Smooth muscle cell (in vitro differentiated cells): Measurements from ENCODE around the gene PHAF1. TPM values are rescaled to one million over a fixed set of nuclear protein-coding genes. Genes with fewer than 3 reads are reported as not detected.
A peak's percentile ranks its signal among the peaks of the same experiment; 100 is the strongest.

Experiments
- DNase-seq: peaks from one replicate; lab custom pipeline; 2025; ENCODE audit not compliant: unreplicated experiment; lab: John Stamatoyannopoulos, UW
- H2AFZ ChIP-seq: fragments of 200-600 bp; sonication (generic); 2 replicates; pipeline ENCODE4 v1.6.0; 2016; ENCODE audit warnings: antibody characterized with exemption, low read depth, mild to moderate bottlenecking
- H3F3A ChIP-seq: fragments of 200-600 bp; sonication (generic); 2 replicates; pipeline ENCODE4 v1.6.0; 2017; ENCODE audit warnings: antibody characterized with exemption, low read depth
- H3K27ac ChIP-seq: fragments of 200-600 bp; sonication (generic); 2 replicates; pipeline ENCODE4 v1.5.1; 2016; ENCODE audit warnings: low read depth, mild to moderate bottlenecking
- H3K27me3 ChIP-seq: fragments of 200-600 bp; sonication (generic); 2 replicates; pipeline ENCODE4 v1.6.1; 2016; ENCODE audit warnings: low read depth, mild to moderate bottlenecking
- H3K36me3 ChIP-seq: fragments of 200-600 bp; sonication (generic); 2 replicates; pipeline ENCODE4 v1.5.1; 2016; ENCODE audit warnings: low read depth
- H3K4me1 ChIP-seq: fragments of 200-600 bp; sonication (generic); 2 replicates; pipeline ENCODE4 v1.5.1; 2016; ENCODE audit warnings: low read depth
- H3K4me2 ChIP-seq: fragments of 200-600 bp; sonication (generic); 2 replicates; pipeline ENCODE4 v1.6.0; 2016; ENCODE audit warnings: mild to moderate bottlenecking
- H3K4me3 ChIP-seq: fragments of 200-600 bp; sonication (generic); 2 replicates; pipeline ENCODE4 v1.5.1; 2016; ENCODE audit warnings: mild to moderate bottlenecking
- H3K79me2 ChIP-seq: fragments of 200-600 bp; sonication (generic); 2 replicates; pipeline ENCODE4 v1.6.0; 2016; ENCODE audit warnings: low read depth, mild to moderate bottlenecking
- H3K9ac ChIP-seq: fragments of 200-600 bp; sonication (generic); 2 replicates; pipeline ENCODE4 v1.6.0; 2016; ENCODE audit warnings: low read depth
- H3K9me3 ChIP-seq: fragments of 200-600 bp; sonication (generic); replicated peaks from 2 replicates; pipeline ENCODE4 v1.5.1; 2016; ENCODE audit warnings: low read depth
- H4K20me1 ChIP-seq: fragments of 200-600 bp; sonication (generic); 2 replicates; pipeline ENCODE4 v1.6.0; 2016; ENCODE audit warnings: low read depth
- CTCF ChIP-seq: fragments of 200-600 bp; sonication (generic); IDR thresholded peaks from 2 replicates; pipeline ENCODE4 v1.5.1; 2017; ENCODE audit warnings: borderline replicate concordance, mild to moderate bottlenecking, antibody characterized with exemption; ENCODE audit not compliant: insufficient read depth, poor library complexity, severe bottlenecking
- WGBS: methylation state at CpG from one replicate; pipeline ENCODE4 v1.1.7; 2016; ENCODE audit warnings: low lambda C conversion rate; 5-methylcytosine and 5-hydroxymethylcytosine counted together
- polyA plus RNA-seq: library from polyadenylated mRNA; unstranded; fragments of >200 nt; fragmentation: Nextera tagmentation; extraction: Ambion mirVana; gene quantifications from 2 replicates; pipeline ENCODE4 v1.2.1, GENCODE V29; 2016
- total RNA-seq: library from RNA; depleted of rRNA; stranded (reverse); fragments of >200 nt; gene quantifications from 2 replicates; pipeline ENCODE4 v1.2.3, GENCODE V29; 2014

Gene PHAF1
- total and polyA plus RNA-seq, 2 experiments from 2014 or later, result 15.5 TPM

- Histone ChIP-seq H3K9ac (peak within 1 kb of the TSS; percentile 81), H3K79me2 (no peaks in the 10 kb centered on the region), H3K4me1 (peaks cover 6% of the 10 kb centered on the region), H3K4me3 (peak within 1 kb of the TSS; percentile 72), H3K27me3 (peaks cover 20% of the 10 kb centered on the region), H3K9me3 (no peaks in the 10 kb centered on the region), H4K20me1 (peaks cover 33% of the 10 kb centered on the region), H3K4me2 (peak within 1 kb of the TSS; percentile 93), H3K27ac (peak within 1 kb of the TSS; percentile 80), H3F3A (no peaks in the 10 kb centered on the region), H3K36me3 (no peaks in the 10 kb centered on the region), H2AFZ (peak within 1 kb of the TSS; percentile 73)
- WGBS, result 3% methylated on average over 32 of the region's 34 CpGs
- no peak for TF ChIP-seq CTCF
- DNase-seq, result peak; percentile 81
These were observed 41.2 kb downstream of the PHAF1 start, which contains the start of gene B3GNT9 for GRCh38 chr16:67150833-67151396. B3GNT9 (minus strand) TSS chr16:67150998; CDS start chr16:67150485, 513 bp downstream.

GRCh38 chr16:67151431-67152097 is 41.8 kb downstream of the PHAF1 start:
- H3K79me2 ChIP-seq, result no peaks in the 10 kb centered on the region
- H3K27ac ChIP-seq, result no peak overlapping the region
- peak overlapping the region; percentile 72 for H3K4me3 ChIP-seq
- H2AFZ ChIP-seq, result no peak overlapping the region
- H3K27me3 ChIP-seq, result peaks cover 27% of the 10 kb centered on the region
- no peaks in the 10 kb centered on the region for H3F3A ChIP-seq
- H3K9ac ChIP-seq, result no peak overlapping the region
- 76% methylated on average over 8 of the region's 8 CpGs for WGBS
- H3K4me2 ChIP-seq, result peak overlapping the region; percentile 93
- H3K4me1 ChIP-seq, result peaks cover 6% of the 10 kb centered on the region
- no peak for TF ChIP-seq CTCF
- H4K20me1 ChIP-seq, result peaks cover 40% of the 10 kb centered on the region
- no peak for DNase-seq
- no peaks in the 10 kb centered on the region for H3K36me3 ChIP-seq
- H3K9me3 ChIP-seq, result no peaks in the 10 kb centered on the region

- H3F3A ChIP-seq, result no peaks in the 10 kb centered on the region
- H3K4me2 ChIP-seq, result peak overlapping the region; percentile 80
- no peaks in the 10 kb centered on the region for H3K9me3 ChIP-seq
- no peak for DNase-seq
- H3K9ac ChIP-seq, result no peak overlapping the region
- peaks cover 6% of the 10 kb centered on the region for H3K4me1 ChIP-seq
- WGBS, result 34% methylated on average over 34 of the region's 61 CpGs
- peak overlapping the region; percentile 27 for H3K4me3 ChIP-seq
- TF ChIP-seq CTCF, result no peak
- no peaks in the 10 kb centered on the region for H3K79me2 ChIP-seq
- no peaks in the 10 kb centered on the region for H3K36me3 ChIP-seq
- no peak overlapping the region for H3K27ac ChIP-seq
- H2AFZ ChIP-seq, result no peak overlapping the region
- peaks cover 49% of the 10 kb centered on the region for H4K20me1 ChIP-seq
- H3K27me3 ChIP-seq, result peaks cover 42% of the 10 kb centered on the region
These were observed 45.0 kb downstream of the PHAF1 start for GRCh38 chr16:67154578-67155294.
